Body of pancreas (tissue), 4 donors: Measurements from ENCODE around the gene BRIP1. TPM values are rescaled to one million over a fixed set of nuclear protein-coding genes. Genes with fewer than 3 reads are reported as not detected.

Experiments
- ATAC-seq: fragments of 150-250 bp; one replicate; pipeline ENCODE4 v1.9.1; 2016
- DNase-seq, 4 donors: peaks; one replicate each; pipeline ENCODE4 v3.0.0-alpha.2; 2019
- H3K27ac ChIP-seq, 4 donors: fragments of 200-600 bp; sonication (generic); 1 replicate in 3 of 4; 2 replicates in 1 of 4; pipeline versions ENCODE4 v1.5.1 to v1.6.1; 2016 to 2019; ENCODE audit warnings: mild to moderate bottlenecking in 1 of 4, mixed read lengths in 1 of 4, moderate library complexity in 1 of 4
- H3K27me3 ChIP-seq, 2 donors: fragments of 200-600 bp; sonication (generic); one replicate each; pipeline ENCODE4 v1.6.0; 2016; ENCODE audit warnings: mild to moderate bottlenecking in 1 of 2
- H3K36me3 ChIP-seq, 2 donors: fragments of 200-600 bp; sonication (generic); replicated peaks in 1 of 2; 2 replicates each; pipeline ENCODE4 v1.5.1; 2016; ENCODE audit warnings: low read depth in 2 of 2; ENCODE audit not compliant: insufficient read depth in 1 of 2
- H3K4me1 ChIP-seq: fragments of 200-600 bp; sonication (generic); one replicate; pipeline ENCODE4 v1.6.0; 2016
- H3K4me3 ChIP-seq, 2 donors: fragments of 200-600 bp; sonication (generic); 1 replicate in 1 of 2; 2 replicates in 1 of 2; pipeline ENCODE4 v1.5.1; 2016 to 2019
- H3K9me3 ChIP-seq, 3 donors: fragments of 200-600 bp; sonication (generic); 1 replicate in 2 of 3; 2 replicates in 1 of 3; pipeline ENCODE4 v1.5.1; 2016
- CTCF ChIP-seq, 7 experiments: fragments of 450-650 bp in 4 of 7; fragments of 200-600 bp in 3 of 7; sonication (generic) in 3 of 7; IDR thresholded peaks; one replicate each; pipeline ENCODE4 v1.5.1; 2016 to 2019; ENCODE audit warnings: antibody characterized with exemption in 7 of 7
- POLR2A ChIP-seq, 3 donors: fragments of 450-650 bp; IDR thresholded peaks; one replicate each; pipeline ENCODE4 v1.6.1; 2016; ENCODE audit warnings: antibody characterized with exemption in 3 of 3, mild to moderate bottlenecking in 2 of 3
- WGBS, 2 donors: methylation state at CpG; one replicate each; pipeline ENCODE4 v1.1.5; 2017; 5-methylcytosine and 5-hydroxymethylcytosine counted together
- intact Hi-C: fragments of 100-400 bp; cut with DNase I; formaldehyde crosslinking; loops from one replicate; pipeline ENCODE4 v1.15.1; 2023
- total RNA-seq, 2 donors: library from RNA; depleted of rRNA; stranded (reverse); fragments of >200 nt; gene quantifications; one replicate each; pipeline ENCODE4 v1.1.0, GENCODE V29; 2016

Gene BRIP1
- total RNA-seq, 2 donors from 2014 or later, result under 0.01 to 0.33 TPM

DNA sequence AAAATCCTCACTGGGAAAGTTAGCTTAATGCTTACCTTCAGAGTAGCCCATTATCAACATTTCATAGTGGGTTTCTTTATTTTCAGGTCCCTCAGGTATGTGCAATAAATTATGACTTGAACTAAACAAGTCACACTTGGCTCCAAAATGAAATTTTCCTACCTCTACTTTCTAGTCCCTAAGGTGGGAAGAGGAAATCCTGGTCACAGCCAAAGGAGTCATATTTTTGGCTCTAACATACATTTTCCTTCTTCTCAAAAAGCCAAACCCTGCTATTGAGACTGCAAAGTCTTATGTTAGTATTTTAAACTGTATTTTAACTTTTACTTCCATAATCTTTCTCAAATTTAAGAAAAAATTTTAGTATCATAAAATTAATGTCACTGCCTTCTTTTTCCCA is 128.9 kb downstream of the BRIP1 start:
- intact Hi-C loops, result no loop called here
- no peaks in the 10 kb centered on the region for H3K27me3 ChIP-seq
- TF ChIP-seq CTCF (IDR thresholded peaks at IDR 0.05) (no peak), POLR2A (IDR thresholded peaks at IDR 0.05) (no peak)
- H3K27ac ChIP-seq, result no peak overlapping the region
- DNase-seq (no peak), ATAC-seq (no peak)
- H3K9me3 ChIP-seq, result no peaks in the 10 kb centered on the region
- H3K4me1 ChIP-seq, result no peaks in the 10 kb centered on the region
- H3K36me3 ChIP-seq, result no peaks in the 10 kb centered on the region
- no peak overlapping the region for H3K4me3 ChIP-seq

- ATAC-seq (no peak), DNase-seq (no peak)
- Histone ChIP-seq H3K27ac (no peak overlapping the region), H3K36me3 (no peaks in the 10 kb centered on the region), H3K4me1 (no peaks in the 10 kb centered on the region), H3K9me3 (no peaks in the 10 kb centered on the region), H3K27me3 (no peaks in the 10 kb centered on the region), H3K4me3 (no peak overlapping the region)
- TF ChIP-seq POLR2A (IDR thresholded peaks at IDR 0.05) (no peak), CTCF (IDR thresholded peaks at IDR 0.05) (no peak)
- intact Hi-C loops, result no loop called here
- 81 to 86% methylated on average over 3 of the region's 3 CpGs for WGBS, 2 donors
Measured at GRCh38 chr17:61734012-61734411, 129.3 kb downstream of the BRIP1 start.

DNA sequence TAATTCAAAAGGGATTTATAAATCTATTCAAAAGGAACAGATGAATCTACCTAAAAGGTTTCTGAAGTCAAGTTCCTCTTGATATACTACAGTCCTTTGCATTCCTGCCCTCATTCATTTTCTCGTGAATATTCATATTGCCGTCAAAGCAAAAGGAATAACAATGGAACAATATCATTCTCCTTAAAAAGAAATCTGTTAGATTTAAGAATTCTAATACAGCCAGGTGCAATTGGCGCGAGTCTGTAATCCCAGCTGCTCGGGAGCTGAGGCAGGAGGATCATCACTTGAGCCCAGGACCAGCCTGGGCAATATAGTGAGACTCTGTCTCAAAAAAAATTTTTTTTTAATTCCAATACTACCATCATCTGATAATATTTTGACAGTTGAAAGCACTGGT is 130.3 kb downstream of the BRIP1 start:
- Histone ChIP-seq H3K27ac (no peak overlapping the region), H3K4me1 (no peaks in the 10 kb centered on the region), H3K27me3 (no peaks in the 10 kb centered on the region), H3K36me3 (no peaks in the 10 kb centered on the region), H3K9me3 (no peaks in the 10 kb centered on the region), H3K4me3 (no peak overlapping the region)
- intact Hi-C loops, result no loop called here
- no peak for ATAC-seq
- DNase-seq, result no peak
- 97 to 100% methylated on average over 5 of the region's 5 CpGs for WGBS, 2 donors
- TF ChIP-seq CTCF (IDR thresholded peaks at IDR 0.05), result no peak
- TF ChIP-seq POLR2A (IDR thresholded peaks at IDR 0.05), result no peak

DNA sequence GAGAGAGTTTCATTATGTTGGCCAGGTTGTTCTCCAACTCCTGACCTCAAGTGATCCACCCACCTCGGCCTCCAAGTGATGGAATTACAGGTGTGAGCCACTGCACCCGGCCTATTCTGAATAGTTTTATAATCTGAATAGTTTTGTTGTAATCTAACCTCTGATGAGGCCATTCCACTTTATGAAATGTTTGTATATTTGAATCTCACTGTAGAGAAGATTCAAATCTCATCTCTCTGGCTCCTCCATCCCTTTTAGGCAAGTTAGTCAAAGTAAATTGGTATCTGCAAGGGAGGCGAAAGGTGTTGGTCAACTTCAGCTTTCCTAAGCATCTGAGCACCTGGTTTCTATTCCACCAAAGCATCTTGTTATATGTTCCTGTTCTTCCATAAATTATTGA is 131.2 kb downstream of the BRIP1 start:
- WGBS, 2 donors, result 65 to 77% methylated on average over 3 of the region's 3 CpGs
- DNase-seq (no peak), ATAC-seq (no peak)
- no peak overlapping the region for H3K4me3 ChIP-seq
- no peaks in the 10 kb centered on the region for H3K9me3 ChIP-seq
- H3K27me3 ChIP-seq, result no peaks in the 10 kb centered on the region
- no peaks in the 10 kb centered on the region for H3K36me3 ChIP-seq
- intact Hi-C loops, result no loop called here
- TF ChIP-seq POLR2A (IDR thresholded peaks at IDR 0.05), result no peak
- TF ChIP-seq CTCF (IDR thresholded peaks at IDR 0.05), result no peak
- no peaks in the 10 kb centered on the region for H3K4me1 ChIP-seq
- H3K27ac ChIP-seq, result no peak overlapping the region

- Histone ChIP-seq H3K27me3 (no peaks in the 10 kb centered on the region), H3K27ac (no peak overlapping the region), H3K9me3 (no peaks in the 10 kb centered on the region), H3K4me3 (no peak overlapping the region), H3K36me3 (no peaks in the 10 kb centered on the region), H3K4me1 (no peaks in the 10 kb centered on the region)
- intact Hi-C loops, result no loop called here
- TF ChIP-seq CTCF (IDR thresholded peaks at IDR 0.05) (no peak), POLR2A (IDR thresholded peaks at IDR 0.05) (no peak)
- DNase-seq, result no peak
- ATAC-seq, result no peak
Measured at GRCh38 chr17:61731330-61731729, 132.0 kb downstream of the BRIP1 start.
